HepG2 (cell line): ENCODE measurements around the gene EXOSC6. TPM values are rescaled to one million over a fixed set of nuclear protein-coding genes. Genes with fewer than 3 reads are reported as not detected.

Experiments used
- ARID2 ChIP-seq: sonication (generic); formaldehyde crosslinking; IDR thresholded peaks from 2 replicates; pipeline ENCODE4 v1.8.1; 2022; ENCODE audit warnings: mild to moderate bottlenecking, missing genetic modification reagents, borderline replicate concordance
- CENPBD1 ChIP-seq: sonication (generic); formaldehyde crosslinking; IDR thresholded peaks from 2 replicates; pipeline ENCODE4 v1.8.0; 2022; ENCODE audit warnings: missing genetic modification reagents, low read depth, mild to moderate bottlenecking, borderline replicate concordance
- CTCF ChIP-seq: sonication (generic); formaldehyde crosslinking; IDR thresholded peaks from 2 replicates; pipeline ENCODE4 v1.5.0; 2020; ENCODE audit warnings: mild to moderate bottlenecking, missing genetic modification reagents, moderate library complexity
- DMAP1 ChIP-seq: IDR thresholded peaks from 2 replicates; pipeline ENCODE4 v1.6.1; 2016
- MAF1 ChIP-seq: sonication (generic); formaldehyde crosslinking; IDR thresholded peaks from 2 replicates; pipeline ENCODE4 v1.5.0; 2020; ENCODE audit warnings: missing genetic modification reagents, borderline replicate concordance
- PRDM10 ChIP-seq: sonication (generic); formaldehyde crosslinking; IDR thresholded peaks from 2 replicates; pipeline ENCODE4 v1.4.0; 2020; ENCODE audit warnings: low read depth, missing genetic modification reagents
- REL ChIP-seq: sonication (generic); formaldehyde crosslinking; conservative IDR thresholded peaks from 2 replicates; pipeline ENCODE4 v1.8.0; 2022; ENCODE audit warnings: mild to moderate bottlenecking, missing genetic modification reagents, moderate library complexity
- SP4 ChIP-seq: sonication (generic); formaldehyde crosslinking; IDR thresholded peaks from 2 replicates; pipeline ENCODE4 v1.8.1; 2023; ENCODE audit warnings: mild to moderate bottlenecking, missing genetic modification reagents
- TP53 ChIP-seq: sonication (generic); formaldehyde crosslinking; conservative IDR thresholded peaks from 2 replicates; pipeline ENCODE4 v1.4.0; 2020; ENCODE audit warnings: missing genetic modification reagents
- U2AF2 ChIP-seq: fragments of 200-400 bp; formaldehyde crosslinking; IDR thresholded peaks from 2 replicates; pipeline ENCODE4 v1.6.1; 2017; ENCODE audit warnings: low read depth, mild to moderate bottlenecking, low read length
- ZNF12 ChIP-seq: sonication (generic); formaldehyde crosslinking; IDR thresholded peaks from 2 replicates; pipeline ENCODE4 v1.5.0; 2020; ENCODE audit warnings: missing genetic modification reagents
- ZNF800 ChIP-seq: sonication (generic); formaldehyde crosslinking; IDR thresholded peaks from 2 replicates; pipeline ENCODE4 v1.4.0; 2020; ENCODE audit warnings: missing genetic modification reagents
- polyA plus RNA-seq, 8 experiments: library from polyadenylated mRNA; depleted of rRNA in 3 of 8; stranded (reverse) in 7 of 8; unstranded in 1 of 8; fragments of >200 nt; fragmentation: Illumina TruSeq in 4 of 8; extraction: Trizol in 4 of 8; gene quantifications; 2 replicates each; pipeline versions ENCODE4 v1.2.1 to v1.2.3, GENCODE V29; 2011 to 2016; ENCODE audit warnings: low read depth in 4 of 8, missing spikeins in 1 of 8, mixed read lengths in 1 of 8; ENCODE audit not compliant: insufficient read depth in 1 of 8
- total RNA-seq, 5 experiments: library from RNA; depleted of rRNA; stranded (reverse); fragments of >200 nt; fragmentation: Illumina TruSeq; extraction: Trizol; gene quantifications; 2 replicates each; pipeline ENCODE4 v1.2.3, GENCODE V29; 2016; ENCODE audit warnings: low read depth in 1 of 5

Gene EXOSC6
- total and polyA plus RNA-seq, 2 of the 13 experiments (the other 11 are each of a cell fraction or from before 2014, with no cell fraction given): 13.1 to 39.9 TPM

GRCh38 chr16:70298988-70299938 lies 47.5 kb upstream of the EXOSC6 start, which contains the start of gene DDX19B (continued):
- TF ChIP-seq CTCF (CRISPR knock-in tag) (peak; percentile 16; the same call in 1 of the 2 replicates), PRDM10 (CRISPR knock-in tag) (peak; percentile 64; the same call in 1 of the 2 replicates), ZNF800 (CRISPR knock-in tag) (no peak; the same call in 1 of the 2 replicates), ZNF12 (no peak; the same call in 1 of the 2 replicates), DMAP1 (CRISPR knock-in tag) (peak; percentile 97), REL (peak; percentile 70; the same call in 1 of the 2 replicates), U2AF2 (no peak), ARID2 (CRISPR knock-in tag) (peak; percentile 80; the same call in 1 of the 2 replicates), MAF1 (CRISPR knock-in tag) (no peak), TP53 (CRISPR knock-in tag) (peak; percentile 20; the same call in 1 of the 2 replicates), SP4 (CRISPR knock-in tag) (peak; percentile 94), CENPBD1 (CRISPR knock-in tag) (no peak)
